ENCODE results near the gene TUNAR. TPM values are rescaled to one million over a fixed set of nuclear protein-coding genes. Genes with fewer than 3 reads are reported as not detected.

TUNAR gene
- polyA plus RNA-seq, 3 donors from 2014 or later: not detected

- Mint-ChIP-seq H3K27ac (no peak overlapping the region), H3K4me1 (no peaks in the 10 kb centered on the region), H3K27me3 (ENCODE audit: low read depth in 3 of 3) (peaks cover 4 to 7% (median 7%) of the 10 kb centered on the region in 3 donors), H3K36me3 (no peaks in the 10 kb centered on the region), H3K4me3 (no peak overlapping the region), H3K9me3 (peaks cover 0 to 2% (median 0%) of the 10 kb centered on the region in 6 donors)
- no peak for DNase-seq
Observed at GRCh38 chr14:95850429-95850828, 26.2 kb upstream of the TUNAR start.

GRCh38 chr14:95855606-95856005 lies 21.0 kb upstream of the TUNAR start:
- H3K36me3 Mint-ChIP-seq: no peaks in the 10 kb centered on the region

GRCh38 chr14:95857275-95857674 lies 19.4 kb upstream of the TUNAR start:
- Mint-ChIP-seq H3K27ac (no peak overlapping the region), H3K9me3 (peaks cover 0 to 3% (median 0%) of the 10 kb centered on the region in 6 donors), H3K4me3 (no peak overlapping the region), H3K27me3 (ENCODE audit: low read depth in 3 of 3) (peaks cover 0 to 13% (median 6%) of the 10 kb centered on the region in 3 donors), H3K36me3 (no peaks in the 10 kb centered on the region), H3K4me1 (no peaks in the 10 kb centered on the region)
- DNase-seq: no peak

More at GRCh38 chr14:95855606-95856005, 21.0 kb upstream of the TUNAR start:
- Mint-ChIP-seq H3K4me3 (no peak overlapping the region), H3K27ac (no peak overlapping the region), H3K4me1 (no peaks in the 10 kb centered on the region), H3K9me3 (peaks cover 0 to 3% (median 0%) of the 10 kb centered on the region in 6 donors), H3K27me3 (ENCODE audit: low read depth in 3 of 3) (peaks cover 0 to 17% (median 6%) of the 10 kb centered on the region in 3 donors)
- no peak for DNase-seq

GRCh38 chr14:95858893-95859292 lies 17.7 kb upstream of the TUNAR start:
- no peak overlapping the region for H3K27ac Mint-ChIP-seq
- H3K9me3 Mint-ChIP-seq: peaks cover 0 to 3% (median 0%) of the 10 kb centered on the region in 6 donors
- no peaks in the 10 kb centered on the region for H3K36me3 Mint-ChIP-seq
- DNase-seq: no peak
- H3K27me3 Mint-ChIP-seq (ENCODE audit: low read depth in 3 of 3): peaks cover 0 to 15% (median 4%) of the 10 kb centered on the region in 3 donors
- no peak overlapping the region for H3K4me3 Mint-ChIP-seq
- H3K4me1 Mint-ChIP-seq: no peaks in the 10 kb centered on the region

- Mint-ChIP-seq H3K27me3 (ENCODE audit: low read depth in 3 of 3) (peaks cover 0 to 19% (median 0%) of the 10 kb centered on the region in 3 donors), H3K36me3 (no peaks in the 10 kb centered on the region), H3K9me3 (no peaks in the 10 kb centered on the region), H3K27ac (no peak overlapping the region), H3K4me3 (no peak overlapping the region), H3K4me1 (no peaks in the 10 kb centered on the region)
- no peak for DNase-seq
Observed at GRCh38 chr14:95862243-95862642, 14.4 kb upstream of the TUNAR start.

- Mint-ChIP-seq H3K9me3 (no peaks in the 10 kb centered on the region), H3K4me1 (no peaks in the 10 kb centered on the region), H3K27ac (no peak overlapping the region), H3K36me3 (no peaks in the 10 kb centered on the region), H3K4me3 (no peak overlapping the region), H3K27me3 (ENCODE audit: low read depth in 3 of 3) (peaks cover 0 to 12% (median 0%) of the 10 kb centered on the region in 3 donors)
- DNase-seq: no peak
Observed at GRCh38 chr14:95863295-95863694, 13.3 kb upstream of the TUNAR start.

- H3K4me3 Mint-ChIP-seq: no peak overlapping the region
- no peak for DNase-seq
- no peak overlapping the region for H3K27ac Mint-ChIP-seq
- H3K9me3 Mint-ChIP-seq: no peaks in the 10 kb centered on the region
- peaks cover 4 to 12% (median 9%) of the 10 kb centered on the region in 3 donors for H3K27me3 Mint-ChIP-seq (ENCODE audit: low read depth in 3 of 3)
- no peaks in the 10 kb centered on the region for H3K4me1 Mint-ChIP-seq
- no peaks in the 10 kb centered on the region for H3K36me3 Mint-ChIP-seq
Observed at GRCh38 chr14:95869776-95870175, 6.9 kb upstream of the TUNAR start.

GRCh38 chr14:95870772-95871171 lies 5.9 kb upstream of the TUNAR start:
- no peaks in the 10 kb centered on the region for H3K36me3 Mint-ChIP-seq
- no peak overlapping the region for H3K27ac Mint-ChIP-seq
- no peaks in the 10 kb centered on the region for H3K9me3 Mint-ChIP-seq
- no peak overlapping the region for H3K4me3 Mint-ChIP-seq
- H3K27me3 Mint-ChIP-seq (ENCODE audit: low read depth in 3 of 3): peaks cover 5 to 14% (median 9%) of the 10 kb centered on the region in 3 donors
- no peak for DNase-seq
- H3K4me1 Mint-ChIP-seq: no peaks in the 10 kb centered on the region

- Mint-ChIP-seq H3K27ac (no peak overlapping the region), H3K4me3 (no peak overlapping the region), H3K9me3 (no peaks in the 10 kb centered on the region), H3K36me3 (no peaks in the 10 kb centered on the region), H3K27me3 (ENCODE audit: low read depth in 3 of 3) (peaks cover 5 to 14% (median 9%) of the 10 kb centered on the region in 3 donors), H3K4me1 (no peaks in the 10 kb centered on the region)
- no peak for DNase-seq
Observed at GRCh38 chr14:95871531-95871930, 5.1 kb upstream of the TUNAR start.

- no peak overlapping the region for H3K4me3 Mint-ChIP-seq
- DNase-seq: no peak
- no peaks in the 10 kb centered on the region for H3K9me3 Mint-ChIP-seq
- peaks cover 0 to 5% of the 10 kb centered on the region in 2 donors for H3K4me1 Mint-ChIP-seq
- H3K27me3 Mint-ChIP-seq (ENCODE audit: low read depth in 3 of 3): peaks cover 5 to 16% (median 9%) of the 10 kb centered on the region in 3 donors
- no peaks in the 10 kb centered on the region for H3K36me3 Mint-ChIP-seq
- H3K27ac Mint-ChIP-seq: no peak overlapping the region
Observed at GRCh38 chr14:95872777-95873176, 3.9 kb upstream of the TUNAR start.

- Mint-ChIP-seq H3K27me3 (ENCODE audit: low read depth in 3 of 3) (peaks cover 5 to 16% (median 9%) of the 10 kb centered on the region in 3 donors), H3K4me1 (peaks cover 0 to 5% of the 10 kb centered on the region in 2 donors), H3K36me3 (no peaks in the 10 kb centered on the region), H3K27ac (no peak overlapping the region), H3K4me3 (no peak overlapping the region), H3K9me3 (no peaks in the 10 kb centered on the region)
- DNase-seq: no peak
Observed at GRCh38 chr14:95875831-95876760, 536 bp upstream of the TUNAR start.

- no peaks in the 10 kb centered on the region for H3K9me3 Mint-ChIP-seq
- no peak overlapping the region for H3K27ac Mint-ChIP-seq
- H3K27me3 Mint-ChIP-seq (ENCODE audit: low read depth in 3 of 3): peaks cover 2 to 16% (median 11%) of the 10 kb centered on the region in 3 donors
- no peak for DNase-seq
- H3K4me3 Mint-ChIP-seq: peak overlapping the region in 1 of 5 donors; percentile 55
- peaks cover 0 to 5% of the 10 kb centered on the region in 2 donors for H3K4me1 Mint-ChIP-seq
- H3K36me3 Mint-ChIP-seq: no peaks in the 10 kb centered on the region
Observed at GRCh38 chr14:95877633-95878032, 1.0 kb downstream of the TUNAR start.

GRCh38 chr14:95884377-95884776 lies 7.7 kb downstream of the TUNAR start:
- no peaks in the 10 kb centered on the region for H3K9me3 Mint-ChIP-seq
- H3K27me3 Mint-ChIP-seq (ENCODE audit: low read depth in 3 of 3): peaks cover 0 to 4% (median 0%) of the 10 kb centered on the region in 3 donors
- DNase-seq: no peak
- no peaks in the 10 kb centered on the region for H3K36me3 Mint-ChIP-seq
- H3K4me3 Mint-ChIP-seq: no peak overlapping the region
- no peaks in the 10 kb centered on the region for H3K4me1 Mint-ChIP-seq
- H3K27ac Mint-ChIP-seq: no peak overlapping the region

GRCh38 chr14:95885278-95885677 lies 8.6 kb downstream of the TUNAR start:
- Mint-ChIP-seq H3K4me3 (no peak overlapping the region), H3K27me3 (ENCODE audit: low read depth in 3 of 3) (peaks cover 0 to 6% (median 0%) of the 10 kb centered on the region in 3 donors), H3K27ac (no peak overlapping the region), H3K4me1 (no peaks in the 10 kb centered on the region), H3K9me3 (no peaks in the 10 kb centered on the region), H3K36me3 (no peaks in the 10 kb centered on the region)
- DNase-seq: no peak
